Esophagus muscularis mucosa (tissue), 3 donors: ENCODE results near the gene TPO.

Source experiments
- CTCF ChIP-seq, 3 experiments: fragments of 200-600 bp in 2 of 3; fragments of 450-650 bp in 1 of 3; sonication (generic) in 2 of 3; IDR thresholded peaks; one replicate each; pipeline ENCODE4 v1.5.1; 2017 to 2019; ENCODE audit warnings: antibody characterized with exemption in 3 of 3, mild to moderate bottlenecking in 2 of 3, moderate library complexity in 1 of 3
- POLR2A ChIP-seq: fragments of 450-650 bp; IDR thresholded peaks from one replicate; pipeline ENCODE4 v1.6.1; 2017; ENCODE audit warnings: antibody characterized with exemption, moderate library complexity, mild to moderate bottlenecking, low read depth
- POLR2AphosphoS5 ChIP-seq, 2 donors: sonication (generic); formaldehyde crosslinking; IDR thresholded peaks; one replicate each; pipeline ENCODE4 v1.6.1; 2017; ENCODE audit warnings: antibody characterized with exemption in 2 of 2

GRCh38 chr2:1557467-1557820 is 144.2 kb downstream of the TPO start:
- TF ChIP-seq CTCF (IDR thresholded peaks at IDR 0.05): no peak
- TF ChIP-seq POLR2A: no peak
- TF ChIP-seq POLR2AphosphoS5 (IDR thresholded peaks at IDR 0.05): no peak
